ENCODE results near the gene FOLR3.
"Not testable (repeated sequence)": the region's sequence is repeated elsewhere in the genome, so short reads cannot be mapped to it uniquely, and the experiment has no call there.

FOLR3 gene

DNA sequence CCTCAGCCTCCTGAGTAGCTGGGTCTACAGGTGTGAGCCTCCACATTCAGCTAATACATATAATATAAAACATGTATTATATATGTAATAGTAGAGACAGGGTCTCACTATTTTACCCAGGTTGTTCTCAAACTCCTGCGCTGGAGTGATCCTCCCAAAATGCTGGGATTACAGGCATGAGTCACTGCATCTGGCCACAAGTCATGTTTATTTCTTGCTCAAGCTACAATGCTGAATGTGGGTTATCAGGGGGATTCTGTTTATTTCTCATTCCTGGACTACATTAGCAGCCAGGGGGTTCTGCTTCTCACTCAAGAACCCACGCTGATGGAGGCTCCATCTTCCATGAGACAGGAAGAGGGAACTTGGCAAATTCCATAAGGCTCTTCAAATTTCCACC, 24.8 kb downstream of the FOLR3 start:
- no peak for TF ChIP-seq ZC3H10 (CRISPR knock-in tag; IDR thresholded peaks at IDR 0.05)
- no peak for TF ChIP-seq ISL1 (CRISPR knock-in tag; IDR thresholded peaks at IDR 0.05)
- TF ChIP-seq BACH2 (CRISPR knock-in tag; IDR thresholded peaks at IDR 0.05; ENCODE audit: borderline replicate concordance) = no peak
- TF ChIP-seq, protein P1, sequence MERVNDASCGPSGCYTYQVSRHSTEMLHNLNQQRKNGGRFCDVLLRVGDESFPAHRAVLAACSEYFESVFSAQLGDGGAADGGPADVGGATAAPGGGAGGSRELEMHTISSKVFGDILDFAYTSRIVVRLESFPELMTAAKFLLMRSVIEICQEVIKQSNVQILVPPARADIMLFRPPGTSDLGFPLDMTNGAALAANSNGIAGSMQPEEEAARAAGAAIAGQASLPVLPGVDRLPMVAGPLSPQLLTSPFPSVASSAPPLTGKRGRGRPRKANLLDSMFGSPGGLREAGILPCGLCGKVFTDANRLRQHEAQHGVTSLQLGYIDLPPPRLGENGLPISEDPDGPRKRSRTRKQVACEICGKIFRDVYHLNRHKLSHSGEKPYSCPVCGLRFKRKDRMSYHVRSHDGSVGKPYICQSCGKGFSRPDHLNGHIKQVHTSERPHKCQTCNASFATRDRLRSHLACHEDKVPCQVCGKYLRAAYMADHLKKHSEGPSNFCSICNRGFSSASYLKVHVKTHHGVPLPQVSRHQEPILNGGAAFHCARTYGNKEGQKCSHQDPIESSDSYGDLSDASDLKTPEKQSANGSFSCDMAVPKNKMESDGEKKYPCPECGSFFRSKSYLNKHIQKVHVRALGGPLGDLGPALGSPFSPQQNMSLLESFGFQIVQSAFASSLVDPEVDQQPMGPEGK (CRISPR knock-in tag; IDR thresholded peaks at IDR 0.05; ENCODE audit: borderline replicate concordance) = no peak
- TF ChIP-seq POU6F1 (CRISPR knock-in tag; IDR thresholded peaks at IDR 0.05; ENCODE audit: borderline replicate concordance, low read depth) = no peak
- no peak for TF ChIP-seq ZFP3 (CRISPR knock-in tag; IDR thresholded peaks at IDR 0.05)
- no peak for TF ChIP-seq SNAI2 (CRISPR knock-in tag; IDR thresholded peaks at IDR 0.05)
- TF ChIP-seq ARNTL (CRISPR knock-in tag; IDR thresholded peaks at IDR 0.05; ENCODE audit: borderline replicate concordance, low read depth) = no peak
- no peak for ATAC-seq

DNA sequence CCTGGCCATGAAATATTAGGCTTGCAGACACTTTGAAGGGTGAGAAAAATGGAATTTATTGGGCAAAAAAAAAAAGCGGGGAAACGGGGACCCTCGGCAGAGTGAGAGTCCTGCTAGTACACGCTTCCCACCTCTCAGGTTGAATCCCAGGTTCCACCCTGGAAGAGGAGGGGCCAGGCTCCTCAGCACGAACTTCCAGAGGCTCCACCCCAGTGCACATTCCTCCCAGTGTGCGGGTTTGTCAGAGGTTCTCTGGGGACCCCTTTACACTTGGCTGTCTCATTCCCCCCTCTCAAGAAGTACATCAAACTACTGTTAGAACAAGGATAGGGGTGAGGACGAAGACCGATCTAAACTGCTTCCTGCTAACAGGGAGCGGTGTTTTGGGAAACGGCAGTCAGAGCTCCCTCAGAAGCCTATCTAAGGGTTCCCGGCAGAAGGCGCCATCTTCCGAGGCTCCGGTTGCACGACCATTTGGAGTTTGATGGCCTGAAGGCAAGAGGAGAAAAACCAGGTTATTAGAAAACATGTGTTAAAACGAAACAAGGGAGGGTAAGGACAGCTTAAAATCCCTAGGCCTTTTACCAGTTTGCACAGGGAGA, 27.5 kb downstream of the FOLR3 start:
- no peak for TF ChIP-seq RARB (CRISPR knock-in tag; IDR thresholded peaks at IDR 0.05)
- no peak for TF ChIP-seq PPARA (CRISPR knock-in tag; IDR thresholded peaks at IDR 0.05; ENCODE audit: borderline replicate concordance)
- TF ChIP-seq BACH2 (CRISPR knock-in tag; IDR thresholded peaks at IDR 0.05; ENCODE audit: borderline replicate concordance) = no peak
- TF ChIP-seq ZC3H10 (CRISPR knock-in tag; IDR thresholded peaks at IDR 0.05) = no peak
- TF ChIP-seq ESRRG (CRISPR knock-in tag; IDR thresholded peaks at IDR 0.05) = no peak
- no peak for TF ChIP-seq ISL1 (CRISPR knock-in tag; IDR thresholded peaks at IDR 0.05)
- no peak for TF ChIP-seq ZNF70 (CRISPR knock-in tag; IDR thresholded peaks at IDR 0.05)
- TF ChIP-seq ZNF8 (CRISPR knock-in tag; IDR thresholded peaks at IDR 0.05) = no peak
- TF ChIP-seq CSRNP3 (CRISPR knock-in tag; IDR thresholded peaks at IDR 0.05) = no peak
- no peak for TF ChIP-seq CSDC2 (CRISPR knock-in tag; IDR thresholded peaks at IDR 0.05)
- ATAC-seq = no peak

GRCh38 chr11:72164187-72164586, 28.7 kb downstream of the FOLR3 start:
- not testable (repeated sequence) for ATAC-seq

DNA sequence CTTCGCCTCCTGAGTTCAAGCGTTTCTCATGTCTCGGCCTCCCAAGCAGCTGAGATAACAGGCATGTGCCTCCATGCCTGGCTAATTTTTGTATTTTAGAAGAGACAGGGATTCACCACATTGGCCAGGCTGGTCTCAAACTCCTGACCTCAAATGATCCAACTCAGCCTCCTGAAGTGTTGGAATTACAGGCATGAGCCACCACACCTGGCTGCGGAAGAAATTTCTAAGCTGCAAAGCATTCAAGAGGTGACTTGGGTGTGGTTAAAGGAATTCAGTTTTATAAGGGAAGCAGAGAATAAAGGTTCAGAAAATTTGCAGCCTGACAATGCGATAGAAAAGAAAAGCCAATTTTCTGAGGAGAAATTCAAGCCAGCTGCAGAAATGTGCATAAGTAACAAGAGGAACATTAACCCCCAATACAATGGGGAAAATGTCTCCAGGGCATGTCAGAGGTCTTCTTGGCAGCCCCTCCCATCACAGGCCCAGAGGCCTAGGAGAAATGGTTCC, 33.6 kb downstream of the FOLR3 start:
- ATAC-seq = not testable (repeated sequence)

- not testable (repeated sequence) for ATAC-seq
These were observed 34.2 kb downstream of the FOLR3 start for GRCh38 chr11:72169754-72170153.

GRCh38 chr11:72172043-72172442, 36.5 kb downstream of the FOLR3 start:
- not testable (repeated sequence) for ATAC-seq

- TF ChIP-seq CREB5 (CRISPR knock-in tag; IDR thresholded peaks at IDR 0.05; ENCODE audit: low read depth) = no peak
- no peak for TF ChIP-seq ZFP3 (CRISPR knock-in tag; IDR thresholded peaks at IDR 0.05)
- no peak for TF ChIP-seq ZC3H10 (CRISPR knock-in tag; IDR thresholded peaks at IDR 0.05)
- no peak for TF ChIP-seq ZNF8 (CRISPR knock-in tag; IDR thresholded peaks at IDR 0.05)
- TF ChIP-seq ZNF70 (CRISPR knock-in tag; IDR thresholded peaks at IDR 0.05) = no peak
- no peak for TF ChIP-seq OSR1 (CRISPR knock-in tag; IDR thresholded peaks at IDR 0.05)
- no peak for TF ChIP-seq ZNF565 (CRISPR knock-in tag; conservative IDR thresholded peaks at IDR 0.05; ENCODE audit: low read depth)
- TF ChIP-seq GLIS3 (CRISPR knock-in tag; IDR thresholded peaks at IDR 0.05) = no peak
- TF ChIP-seq SNAI2 (CRISPR knock-in tag; IDR thresholded peaks at IDR 0.05) = no peak
- no peak for TF ChIP-seq PPARA (CRISPR knock-in tag; IDR thresholded peaks at IDR 0.05; ENCODE audit: borderline replicate concordance)
- TF ChIP-seq POU6F1 (CRISPR knock-in tag; IDR thresholded peaks at IDR 0.05; ENCODE audit: borderline replicate concordance, low read depth) = no peak
- no peak for TF ChIP-seq TCF4 (CRISPR knock-in tag; IDR thresholded peaks at IDR 0.05; ENCODE audit: borderline replicate concordance)
- TF ChIP-seq ZFP30 (CRISPR knock-in tag; IDR thresholded peaks at IDR 0.05) = no peak
These were observed 37.8 kb downstream of the FOLR3 start for GRCh38 chr11:72173291-72173690.

More at GRCh38 chr11:72173291-72173690, 37.8 kb downstream of the FOLR3 start:
- no peak for ATAC-seq
